GM11168 (cell line): ENCODE results near the gene ZNF135.

Source experiments
- in situ Hi-C: fragments of 300-500 bp; cut with MboI; formaldehyde crosslinking; loops from one replicate; pipeline ENCODE4 v1.12.0; 2022; ENCODE audit warnings: low sequenced_read_pairs; ENCODE audit not compliant: unreplicated experiment

Gene ZNF135

DNA sequence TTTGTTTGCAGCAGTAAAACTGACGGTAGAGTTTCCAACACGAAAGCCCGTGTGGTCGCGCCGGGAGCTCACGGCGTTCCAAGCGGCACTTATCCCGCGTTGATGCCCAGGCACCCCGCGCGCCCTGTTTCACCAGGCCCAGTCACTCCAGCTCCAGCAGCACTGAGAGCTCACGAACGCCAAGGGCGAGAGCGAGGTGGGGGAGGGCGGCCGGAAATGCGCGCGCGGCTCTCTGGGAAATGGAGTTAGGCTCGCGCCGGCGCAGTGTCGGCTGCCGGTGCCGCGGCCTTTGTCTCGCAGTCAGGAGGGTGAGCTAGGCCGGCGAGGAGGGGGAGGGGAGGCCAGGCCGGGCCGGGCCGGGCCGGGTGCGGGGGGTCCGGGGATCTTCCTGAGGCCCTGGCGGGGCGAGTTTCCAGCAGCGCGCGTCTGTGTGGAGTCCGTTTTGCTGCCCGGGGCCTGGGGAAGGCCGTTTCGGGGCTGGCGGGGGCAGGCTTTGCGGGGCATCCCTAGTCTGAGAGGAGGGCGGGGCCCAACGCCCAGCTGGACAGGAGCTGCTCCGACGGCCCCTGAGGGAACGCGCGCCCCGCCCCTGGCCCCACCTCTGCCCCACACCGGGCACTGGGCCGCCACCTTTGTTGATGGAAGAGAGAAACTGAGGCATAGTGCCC lies at the start of gene ZNF135:
TSS of gene ZNF135 (plus strand) at position 280 of the 668 bp plus-strand sequence. CDS start 721 bp downstream, outside the sequence.
- in situ Hi-C loops: no loop called here

DNA sequence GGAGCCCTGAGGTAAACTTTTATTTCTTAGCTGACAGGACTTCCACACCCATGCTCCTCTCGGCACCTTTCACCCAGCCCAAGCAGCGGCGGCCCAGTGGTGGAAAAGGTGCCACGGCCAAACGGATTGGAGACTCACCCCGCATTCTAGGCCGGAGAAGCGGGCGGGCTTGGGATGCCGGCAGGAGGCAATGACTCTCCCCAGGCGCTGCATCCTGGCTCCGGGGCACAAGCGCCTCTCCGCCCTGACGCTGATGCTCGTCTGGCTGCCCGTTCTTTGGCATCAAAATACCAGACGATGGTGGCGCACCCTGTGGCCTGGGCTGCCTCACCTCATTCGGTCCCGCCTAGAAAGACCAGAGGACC lies 49.8 kb upstream of the ZNF135 start:
- in situ Hi-C loops: no loop called here

DNA sequence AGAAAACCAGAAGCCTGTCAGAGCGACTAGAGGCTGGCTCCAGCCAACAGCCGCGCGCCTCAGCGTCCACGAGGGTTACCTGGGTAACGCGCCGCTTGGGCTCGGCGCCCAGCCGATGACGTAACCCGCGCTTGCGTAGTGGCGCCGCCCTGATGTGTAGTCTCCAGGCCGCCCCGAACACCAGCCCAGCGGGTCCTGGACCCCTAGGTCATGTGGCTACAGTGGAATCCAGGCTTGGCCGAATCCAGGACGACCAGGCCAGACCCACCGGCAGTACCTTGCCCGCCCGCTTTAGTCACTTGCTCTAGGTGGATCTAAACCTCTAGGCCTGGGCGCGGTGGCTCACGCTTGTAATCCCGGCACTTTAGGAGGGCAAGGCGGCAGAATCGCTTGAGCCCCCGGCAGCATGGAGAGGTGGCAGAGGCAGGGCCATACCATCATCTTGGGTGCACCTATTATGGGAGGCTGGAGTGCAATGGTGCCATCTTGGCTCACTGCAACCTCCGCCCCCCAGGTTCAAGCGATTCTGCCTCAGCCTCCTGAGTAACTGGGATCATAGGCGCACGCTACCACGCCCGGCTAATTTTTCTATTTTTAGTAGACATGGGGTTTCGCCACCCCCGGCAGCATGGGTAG lies 49.3 kb upstream of the ZNF135 start:
- in situ Hi-C loops: no loop called here

DNA sequence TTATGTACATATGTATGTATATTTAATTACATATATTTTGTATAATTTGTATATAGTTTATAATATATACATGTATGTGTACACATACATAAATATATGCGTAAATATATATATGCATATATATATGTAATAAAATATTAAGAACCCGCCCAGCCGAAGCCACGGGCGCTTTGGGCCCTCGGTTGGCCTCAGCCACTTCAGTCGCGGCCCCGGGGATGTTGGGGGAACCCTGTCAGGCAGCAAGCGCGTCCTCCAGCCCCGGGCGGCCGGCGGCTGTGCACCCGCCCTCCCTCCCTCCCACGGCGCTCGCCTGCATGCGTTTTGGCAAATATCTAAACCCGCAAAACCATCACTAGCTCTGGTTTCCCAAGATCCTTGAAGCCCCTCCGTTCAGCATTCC lies 48.6 kb upstream of the ZNF135 start:
- in situ Hi-C loops: no loop called here

DNA sequence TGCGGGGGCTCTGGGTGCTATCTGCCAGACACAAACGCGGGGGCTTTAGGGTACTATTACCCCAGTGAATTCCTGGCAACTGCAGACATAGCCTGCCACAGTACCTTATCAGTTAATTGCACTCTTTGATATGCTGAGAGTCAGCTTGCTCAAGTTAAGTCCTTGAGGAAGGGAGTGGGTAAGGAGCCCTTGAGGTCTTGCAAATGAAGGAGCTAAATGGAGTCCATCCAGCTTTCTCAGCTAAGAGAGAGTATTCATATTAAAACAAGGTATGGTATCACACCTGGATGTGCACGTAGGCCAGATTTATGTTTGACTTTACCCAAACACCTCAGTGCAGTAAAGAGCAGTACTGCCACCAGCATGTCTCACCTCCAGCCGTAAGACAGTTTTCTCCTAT lies 44.9 kb upstream of the ZNF135 start:
- in situ Hi-C loops: no loop called here

DNA sequence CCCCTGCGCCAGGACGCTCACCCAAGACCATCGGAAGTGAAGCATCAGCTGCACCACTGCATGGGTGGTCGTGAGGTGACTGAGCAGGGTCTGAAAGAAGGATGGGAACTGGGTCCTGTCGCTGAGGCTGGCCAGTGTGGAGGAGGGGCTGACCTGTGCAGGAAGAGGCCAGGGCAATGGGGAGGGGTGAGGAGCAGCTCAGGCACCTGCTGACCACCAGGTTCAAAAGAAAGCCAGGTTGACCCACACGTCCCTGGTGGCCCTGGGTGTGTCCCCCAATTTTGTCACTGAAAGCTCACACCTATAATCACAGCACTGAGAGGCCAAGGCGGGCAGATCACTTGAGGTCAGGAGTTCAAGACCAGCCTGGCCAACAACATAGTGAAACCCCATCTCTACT lies 39.0 kb upstream of the ZNF135 start:
- in situ Hi-C loops: no loop called here

DNA sequence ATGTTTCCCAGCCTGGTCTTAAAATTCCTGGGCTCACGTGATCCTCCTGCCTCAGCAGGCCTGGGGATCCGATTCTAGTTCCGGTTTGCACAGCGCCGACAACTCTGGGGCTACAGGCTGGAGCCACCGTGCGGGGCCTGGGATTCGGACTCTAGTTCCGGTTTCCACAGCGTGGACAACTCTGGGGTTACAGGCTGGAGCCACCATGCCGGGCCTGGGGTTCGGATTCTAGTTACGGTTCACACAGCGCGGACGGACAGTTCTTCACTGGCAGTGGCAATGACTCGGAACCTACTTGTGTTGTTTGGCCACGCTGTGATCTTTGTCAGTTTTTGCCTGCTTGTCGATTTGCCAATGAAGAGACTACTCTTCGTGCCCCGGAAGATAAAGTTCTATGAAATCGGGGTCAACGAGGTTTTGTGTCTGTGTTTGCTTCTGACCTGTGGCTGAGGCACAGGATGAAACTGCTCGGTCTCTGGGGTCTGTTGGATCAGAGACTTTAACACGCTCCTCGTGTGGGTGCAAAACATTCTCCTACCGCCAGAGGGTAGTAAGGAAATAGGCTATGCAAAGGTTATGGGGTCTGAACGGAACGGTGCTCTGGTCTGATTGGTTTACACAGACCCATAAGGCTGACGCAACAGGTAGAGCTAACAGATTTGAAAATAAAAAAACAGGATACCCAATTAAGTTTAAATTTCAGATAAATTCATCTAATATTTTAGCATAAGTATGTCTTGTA lies 37.4 kb upstream of the ZNF135 start:
- in situ Hi-C loops: no loop called here

DNA sequence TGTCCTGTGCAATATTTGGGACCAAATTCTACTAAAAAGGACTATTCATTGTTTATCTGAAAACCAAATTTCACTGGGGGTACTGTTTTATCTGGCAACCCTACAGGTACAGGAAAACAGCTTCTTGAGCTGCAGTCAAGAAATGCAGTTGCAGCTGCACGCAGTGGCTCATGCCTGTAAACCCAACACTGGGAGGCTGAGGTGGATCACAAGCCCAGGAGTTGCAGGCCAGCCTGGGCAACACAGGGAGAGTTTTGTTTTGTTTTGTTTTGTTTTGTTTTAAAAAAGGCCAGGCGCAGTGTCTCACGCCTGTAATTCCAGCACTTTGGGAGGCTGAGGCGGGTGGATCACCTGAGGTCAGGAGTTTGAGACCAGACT lies 36.8 kb upstream of the ZNF135 start:
- in situ Hi-C loops: no loop called here

DNA sequence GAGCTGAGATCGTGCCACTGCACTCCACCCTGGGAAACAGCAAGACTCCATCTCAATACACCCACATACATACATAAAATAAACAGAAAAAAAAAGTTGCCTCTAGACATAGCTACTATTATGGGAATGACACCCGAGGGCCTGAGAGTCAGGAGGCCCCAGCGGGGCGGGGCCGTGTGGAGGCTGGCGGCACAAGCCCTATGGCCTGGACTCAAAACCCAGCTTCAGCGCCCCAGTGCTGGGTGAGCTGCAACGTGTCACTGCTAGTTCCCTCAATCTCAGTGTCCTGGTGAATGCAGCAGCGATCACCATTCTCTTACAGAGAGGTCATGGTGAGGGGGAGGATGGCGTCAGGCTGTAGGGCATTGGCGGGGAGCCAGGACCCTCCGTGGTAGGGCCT lies 34.4 kb upstream of the ZNF135 start:
- in situ Hi-C loops: no loop called here

DNA sequence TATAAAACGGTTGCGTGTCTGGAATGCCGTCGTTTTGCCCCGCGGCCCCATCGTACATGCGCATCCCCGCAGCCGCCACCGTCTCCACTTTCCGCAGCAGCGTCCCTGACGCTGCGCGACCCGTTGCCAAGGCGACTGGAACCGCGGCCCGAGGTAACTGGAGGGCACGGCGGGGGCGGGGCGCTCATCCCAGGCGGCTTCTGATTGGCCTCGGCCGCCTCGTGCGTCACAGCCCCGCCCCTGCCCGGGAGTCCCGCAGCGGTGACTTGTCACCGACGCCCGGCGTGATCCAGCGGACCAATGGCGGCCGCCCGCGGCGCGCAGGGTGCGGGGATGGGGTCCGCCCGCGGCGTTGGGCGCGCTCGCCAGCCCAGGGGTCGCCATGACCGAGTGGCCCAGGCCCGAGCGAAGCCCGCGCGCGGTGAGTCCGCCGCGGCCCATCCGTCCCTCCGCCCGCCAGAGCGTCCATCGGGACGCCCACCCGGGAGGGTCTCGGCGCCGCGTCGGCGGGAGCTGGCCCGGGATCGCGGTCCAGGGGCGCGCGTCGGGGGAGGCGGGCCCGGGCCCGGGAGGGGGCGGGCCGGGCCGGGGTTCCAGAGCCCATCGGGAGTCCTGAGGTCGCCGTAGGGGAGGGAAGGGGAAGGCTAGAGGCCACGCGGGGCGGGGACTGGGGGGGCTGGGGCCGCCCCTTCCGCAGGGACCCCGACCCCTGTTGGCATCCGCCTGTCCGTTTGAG lies 25.2 kb upstream of the ZNF135 start, which contains the start of gene ZSCAN1:
TSS of gene ZSCAN1 (plus strand) at position 285 of the 736 bp plus-strand sequence. CDS start 3,812 bp downstream, outside the sequence.
- in situ Hi-C loops: no loop called here

DNA sequence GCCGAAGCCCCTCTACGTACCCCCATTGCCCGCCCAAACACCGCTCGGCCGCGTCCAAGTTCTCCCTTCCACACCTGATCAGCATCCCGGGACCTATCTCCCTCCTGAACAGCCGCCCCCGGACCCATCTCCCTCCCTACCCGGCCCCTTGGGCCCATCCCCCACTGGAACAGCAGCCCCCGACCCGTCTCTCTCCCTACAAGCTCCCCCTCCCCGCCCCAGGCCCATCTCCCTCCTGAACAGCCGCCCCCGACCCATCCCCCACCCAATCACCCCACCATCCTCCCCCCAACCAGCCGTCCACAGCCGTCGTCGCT lies 24.6 kb upstream of the ZNF135 start:
- in situ Hi-C loops: no loop called here

DNA sequence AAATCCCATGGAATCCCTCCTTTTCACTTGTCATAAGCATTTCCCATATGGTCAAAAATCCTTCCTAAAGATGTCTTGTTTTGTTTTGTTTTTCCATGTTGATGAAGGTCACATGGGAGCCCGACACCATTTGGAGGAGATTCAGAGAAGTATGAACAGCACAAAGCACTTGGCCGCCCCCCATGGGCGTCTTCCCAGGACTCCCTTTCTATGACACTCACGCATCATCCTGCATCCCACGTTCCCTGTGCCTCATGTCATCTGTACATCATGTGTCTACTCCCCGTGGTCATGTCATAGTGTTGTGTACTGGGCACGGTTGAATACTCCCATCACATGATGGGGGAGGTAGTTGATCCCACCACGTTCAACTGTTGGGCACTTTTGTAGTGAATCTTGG lies 23.2 kb upstream of the ZNF135 start:
- in situ Hi-C loops: no loop called here

DNA sequence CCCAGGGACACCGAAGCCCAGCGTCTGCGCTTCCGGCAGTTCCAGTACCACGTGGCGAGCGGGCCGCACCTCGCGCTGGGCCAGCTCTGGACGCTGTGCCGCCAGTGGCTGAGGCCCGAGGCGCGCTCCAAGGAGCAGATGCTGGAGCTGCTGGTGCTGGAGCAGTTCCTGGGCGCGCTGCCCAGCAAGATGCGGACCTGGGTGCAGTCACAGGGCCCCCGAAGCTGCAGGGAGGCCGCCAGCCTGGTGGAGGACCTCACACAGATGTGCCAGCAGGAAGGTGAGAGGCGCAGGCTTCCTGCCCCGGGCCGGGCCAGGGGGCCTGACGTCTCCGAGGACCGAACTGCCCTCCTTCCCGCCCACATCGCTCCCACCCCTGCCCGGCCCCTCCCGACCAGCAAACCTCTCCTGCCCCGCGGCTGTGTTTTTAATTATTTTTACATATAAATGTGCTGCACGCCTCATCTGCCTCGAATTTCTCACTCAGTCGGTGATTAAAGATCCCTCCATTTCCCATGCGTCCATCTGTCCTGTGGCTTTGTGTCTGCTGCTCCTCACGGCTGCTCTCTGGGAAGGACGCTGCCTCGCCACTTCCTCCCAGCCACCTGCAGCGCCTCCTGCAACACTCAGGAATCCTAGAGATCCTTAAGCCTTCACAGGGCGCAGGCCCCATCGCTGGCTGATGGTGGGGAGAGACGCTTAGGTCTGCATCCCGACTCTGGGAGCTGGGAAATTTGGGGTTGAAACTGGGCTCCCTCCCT lies 21.0 kb upstream of the ZNF135 start:
- in situ Hi-C loops: no loop called here

DNA sequence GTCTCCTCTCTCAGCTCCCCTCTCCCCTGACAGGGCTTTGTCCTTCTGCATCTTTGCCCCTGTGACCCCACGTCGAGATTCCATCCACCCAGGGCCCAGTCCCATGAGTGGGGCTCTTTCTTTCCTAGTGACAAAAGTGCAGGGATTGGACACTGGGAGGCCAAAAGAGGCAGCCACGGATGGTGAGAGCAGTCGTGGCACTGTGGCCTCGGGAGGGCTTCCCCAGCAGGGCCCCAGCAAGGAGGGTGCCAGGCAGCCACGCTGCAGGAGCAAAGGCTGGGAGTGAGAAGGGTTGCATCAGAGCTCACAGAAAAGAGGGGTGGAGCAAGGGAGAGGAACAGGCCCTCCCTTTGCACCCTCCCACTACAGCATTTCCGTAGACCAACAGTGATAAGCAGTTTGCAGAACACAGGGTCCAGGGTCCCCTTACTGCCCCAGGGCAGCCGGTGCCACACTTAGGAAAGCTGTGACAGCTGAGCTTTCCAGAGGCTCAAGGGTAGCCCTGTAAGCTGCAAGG lies 20.3 kb upstream of the ZNF135 start:
- in situ Hi-C loops: no loop called here

DNA sequence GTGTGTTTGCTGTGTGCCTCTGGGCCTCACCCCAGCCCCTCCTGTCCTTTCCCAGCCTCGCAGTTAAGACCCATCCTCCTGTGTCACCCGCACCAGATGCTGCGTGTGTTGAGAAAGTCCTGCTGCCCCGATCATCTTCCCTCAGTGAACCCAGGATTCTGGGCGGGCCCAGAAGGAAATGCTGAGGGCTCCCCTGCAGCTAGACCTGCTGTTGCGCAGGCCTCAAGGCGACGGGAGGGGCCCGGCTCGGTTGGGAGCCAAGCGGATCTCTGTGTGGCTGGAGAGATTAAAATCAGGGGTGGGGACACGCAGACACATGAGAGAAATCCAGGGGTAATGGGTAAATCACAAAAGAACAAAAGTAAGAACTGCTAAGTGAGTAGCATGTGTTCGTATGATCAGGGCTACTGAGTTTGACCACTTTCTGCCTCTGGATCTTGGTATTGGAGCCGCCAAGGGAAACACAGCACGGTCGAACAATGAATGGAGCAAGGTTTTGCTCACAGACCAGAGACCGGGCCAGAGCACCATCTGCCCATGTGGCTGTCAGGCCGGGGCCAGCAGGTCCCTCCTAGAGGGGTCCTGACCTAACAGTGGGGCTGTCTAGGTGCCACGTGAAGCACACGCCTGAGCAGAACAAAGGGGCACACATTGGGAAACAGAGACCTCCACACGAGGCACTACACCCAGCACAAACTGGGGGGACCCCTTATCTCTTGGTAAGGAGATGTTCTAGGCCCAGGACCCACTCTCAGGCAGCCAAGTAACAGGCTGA lies 18.1 kb upstream of the ZNF135 start:
- in situ Hi-C loops: no loop called here

DNA sequence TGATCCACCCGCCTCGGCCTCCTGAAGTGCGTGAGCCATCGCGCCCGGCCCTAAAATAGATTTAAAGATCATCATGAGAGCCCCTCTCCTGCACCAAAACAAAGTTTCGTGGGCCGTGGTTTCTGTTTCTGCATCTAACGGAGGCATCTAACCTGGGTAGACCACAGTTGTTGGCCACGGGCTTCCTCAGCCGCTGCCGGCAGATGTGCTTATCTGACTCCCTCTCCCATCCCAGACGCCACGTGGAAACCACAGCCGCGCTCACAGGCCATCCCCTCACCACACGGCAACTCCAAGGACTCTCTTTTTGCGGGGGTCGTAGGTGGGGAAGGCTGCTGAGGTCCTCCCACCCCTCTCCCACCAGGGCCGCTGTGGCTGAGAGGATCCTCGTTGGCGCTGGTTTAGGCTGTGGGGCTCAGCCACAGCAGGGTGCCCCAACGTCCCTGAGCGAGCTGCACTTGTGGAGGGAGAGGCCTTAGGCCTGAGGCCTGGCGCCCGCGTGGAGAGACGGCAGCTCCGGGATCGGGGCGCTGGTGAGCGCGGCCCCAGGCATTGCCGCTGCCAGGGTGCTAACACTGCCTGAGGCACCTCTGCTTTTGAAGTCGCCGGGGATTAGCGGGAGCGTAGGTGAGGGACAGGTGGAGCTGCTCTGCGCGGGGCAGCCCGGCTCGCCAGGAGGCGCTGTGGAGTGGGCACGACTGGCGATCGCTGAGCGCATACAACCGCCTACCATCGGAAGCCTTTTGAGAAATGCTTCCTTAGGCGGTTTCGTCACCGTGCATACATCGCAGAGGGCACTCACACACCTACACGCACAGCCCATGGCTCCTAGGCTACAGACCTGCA lies 16.4 kb upstream of the ZNF135 start:
- in situ Hi-C loops: no loop called here

DNA sequence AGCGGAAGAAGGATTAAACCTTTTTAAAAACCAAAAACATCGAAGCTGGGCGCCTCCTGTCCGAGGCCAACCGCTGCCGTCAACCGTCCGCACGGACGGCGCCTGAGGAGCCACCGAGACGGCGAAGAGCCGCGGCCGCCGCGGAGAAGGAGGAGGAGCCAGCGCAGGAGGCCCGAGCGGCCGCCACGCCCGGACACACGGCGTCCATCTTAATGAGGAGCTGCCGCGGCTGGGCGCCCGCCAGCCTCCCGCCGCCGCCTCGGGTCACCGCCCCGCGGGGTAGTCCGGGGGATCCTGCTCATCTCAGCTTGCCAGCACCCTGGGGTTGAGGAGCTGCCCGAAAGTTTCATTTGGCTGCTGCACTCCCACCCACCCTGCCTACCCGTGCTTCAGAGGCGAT lies 14.7 kb upstream of the ZNF135 start:
- in situ Hi-C loops: no loop called here

DNA sequence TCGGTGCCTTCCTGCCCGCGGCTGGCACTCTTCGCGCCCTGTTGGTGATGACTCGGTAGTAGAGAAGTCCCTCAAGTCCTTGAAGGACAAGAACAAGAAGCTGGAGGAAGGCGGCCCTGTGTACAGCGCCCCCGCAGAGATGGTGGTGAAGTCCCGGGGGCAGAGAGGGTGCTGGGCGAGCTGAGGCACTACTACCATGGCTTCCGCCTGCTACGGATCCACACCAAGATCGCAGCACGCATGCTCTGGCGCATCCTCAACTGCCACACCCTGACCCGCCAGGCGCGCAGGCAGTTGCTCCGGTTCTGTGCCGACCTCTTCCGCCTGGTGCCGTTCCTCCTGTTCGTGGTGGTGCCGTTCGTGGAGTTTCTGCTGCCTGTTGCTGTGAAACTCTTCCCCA lies 14.2 kb upstream of the ZNF135 start:
- in situ Hi-C loops: no loop called here
